Neural cell (in vitro differentiated cells): ENCODE data around the gene POLR2C. TPM values are rescaled to one million over a fixed set of nuclear protein-coding genes. Genes with fewer than 3 reads are reported as not detected.

Experiments used
- H2AFZ ChIP-seq: fragments of 200-600, 300-800 bp; sonication (generic), shearing (Covaris generic); 2 replicates; pipeline ENCODE4 v1.6.0; 2014; ENCODE audit warnings: low read depth, mild to moderate bottlenecking, antibody characterized with exemption, low read length, moderate library complexity
- H3F3A ChIP-seq: fragments of 200-600 bp; shearing (Covaris generic); 2 replicates; pipeline ENCODE4 v1.6.1; 2016; ENCODE audit warnings: mild to moderate bottlenecking, moderate library complexity, mixed read lengths, antibody characterized with exemption, low read length; ENCODE audit not compliant: insufficient read depth, poor library complexity, severe bottlenecking
- H3K27ac ChIP-seq: fragments of 200-600, 300-800 bp; sonication (generic), shearing (Covaris generic); 2 replicates; pipeline ENCODE4 v1.5.1; 2014; ENCODE audit warnings: mild to moderate bottlenecking, low read length, moderate library complexity
- H3K27me3 ChIP-seq: fragments of 300-800, 200-600 bp; sonication (generic), shearing (Covaris generic); 2 replicates; pipeline ENCODE4 v1.6.0; 2014; ENCODE audit warnings: mild to moderate bottlenecking, low read depth, low read length, moderate library complexity; ENCODE audit not compliant: insufficient read depth
- H3K36me3 ChIP-seq: fragments of 300-800, 200-600 bp; sonication (generic), shearing (Covaris generic); 2 replicates; pipeline ENCODE4 v1.5.1; 2014; ENCODE audit warnings: mild to moderate bottlenecking, antibody characterized with exemption, low read length, moderate library complexity; ENCODE audit not compliant: insufficient read depth
- H3K4me2 ChIP-seq: fragments of 300-800, 200-600 bp; sonication (generic), shearing (Covaris generic); 2 replicates; pipeline ENCODE4 v1.6.0; 2014; ENCODE audit warnings: mild to moderate bottlenecking, low read length
- H3K4me3 ChIP-seq: fragments of 300-800, 200-600 bp; sonication (generic), shearing (Covaris generic); 2 replicates; pipeline ENCODE4 v1.5.1; 2014; ENCODE audit warnings: mild to moderate bottlenecking, low read length, moderate library complexity
- H3K79me2 ChIP-seq: fragments of 200-600 bp; shearing (Covaris generic); replicated peaks from 2 replicates; pipeline ENCODE4 v1.6.0; 2014; ENCODE audit warnings: mild to moderate bottlenecking, low read length, moderate library complexity; ENCODE audit not compliant: insufficient read depth
- H3K9ac ChIP-seq: fragments of 300-800, 200-600 bp; sonication (generic), shearing (Covaris generic); 2 replicates; pipeline ENCODE4 v1.6.1; 2016; ENCODE audit warnings: mild to moderate bottlenecking, low read length, mixed read lengths
- H3K9me2 ChIP-seq: fragments of 200-600 bp; shearing (Covaris generic); 2 replicates; pipeline ENCODE4 v1.6.1; 2016; ENCODE audit warnings: mild to moderate bottlenecking, low read length, mixed read lengths; ENCODE audit not compliant: insufficient read depth
- H3K9me3 ChIP-seq: fragments of 200-600, 300-800 bp; sonication (generic), shearing (Covaris generic); 2 replicates; pipeline ENCODE4 v1.6.1; 2016; ENCODE audit warnings: mild to moderate bottlenecking, mixed run types, low read length, moderate library complexity, mixed read lengths
- H4K20me1 ChIP-seq: fragments of 200-600 bp; shearing (Covaris generic); 2 replicates; pipeline ENCODE4 v1.6.1; 2016; ENCODE audit warnings: mild to moderate bottlenecking, mixed run types; ENCODE audit not compliant: insufficient read depth
- CTCF ChIP-seq: fragments of 450-650 bp; IDR thresholded peaks from 2 replicates; pipeline ENCODE4 v1.5.1; 2014; ENCODE audit warnings: antibody characterized with exemption, mild to moderate bottlenecking, moderate library complexity; ENCODE audit not compliant: poor library complexity, severe bottlenecking
- EP300 ChIP-seq: fragments of 450-650 bp; conservative IDR thresholded peaks from 2 replicates; pipeline ENCODE4 v1.6.1; 2014; ENCODE audit warnings: antibody characterized with exemption, mild to moderate bottlenecking, moderate library complexity; ENCODE audit not compliant: poor library complexity, severe bottlenecking
- EZH2 ChIP-seq: fragments of 200-600, 300-800 bp; shearing (Covaris generic), sonication (generic); IDR thresholded peaks from 2 replicates; pipeline ENCODE4 v1.6.1; 2014; ENCODE audit warnings: antibody characterized with exemption, low read length, borderline replicate concordance, mild to moderate bottlenecking; ENCODE audit not compliant: insufficient read depth, poor library complexity, severe bottlenecking
- MXI1 ChIP-seq: fragments of 450-650 bp; conservative IDR thresholded peaks from 2 replicates; pipeline ENCODE4 v1.6.1; 2014; ENCODE audit warnings: antibody characterized with exemption, mild to moderate bottlenecking; ENCODE audit not compliant: poor library complexity, severe bottlenecking
- POLR2AphosphoS5 ChIP-seq: IDR thresholded peaks from 2 replicates; pipeline ENCODE4 v1.6.1; 2012
- RAD21 ChIP-seq: fragments of 450-650 bp; conservative IDR thresholded peaks from 2 replicates; pipeline ENCODE4 v1.6.1; 2014; ENCODE audit warnings: antibody characterized with exemption, mild to moderate bottlenecking, moderate library complexity
- REST ChIP-seq: IDR thresholded peaks from 2 replicates; pipeline ENCODE4 v1.6.1; 2012; ENCODE audit warnings: borderline replicate concordance
- SMC3 ChIP-seq: fragments of 450-650 bp; conservative IDR thresholded peaks from 2 replicates; pipeline ENCODE4 v1.6.1; 2014; ENCODE audit warnings: antibody characterized with exemption, mild to moderate bottlenecking, moderate library complexity; ENCODE audit not compliant: poor library complexity
- TAF1 ChIP-seq: IDR thresholded peaks from 2 replicates; pipeline ENCODE4 v1.6.1; 2012; ENCODE audit warnings: low read depth
- polyA plus RNA-seq: library from polyadenylated mRNA; depleted of rRNA; stranded (reverse); fragments of >200 nt; gene quantifications from 2 replicates; pipeline ENCODE4 v1.2.3, GENCODE V29; 2014

The POLR2C gene
- polyA plus RNA-seq, 1 donor from 2014 or later: 109 TPM

GRCh38 chr16:57481421-57481820 is 18.9 kb downstream of the POLR2C start:
- Histone ChIP-seq H3K27ac (no peak overlapping the region), H2AFZ (no peak overlapping the region), H3K4me3 (no peak overlapping the region), H3K9me3 (no peaks in the 10 kb centered on the region), H3K9ac (no peak overlapping the region), H3K27me3 (no peaks in the 10 kb centered on the region), H3K9me2 (no peaks in the 10 kb centered on the region), H4K20me1 (peaks cover 2% of the 10 kb centered on the region), H3F3A (no peaks in the 10 kb centered on the region), H3K36me3 (no peaks in the 10 kb centered on the region), H3K79me2 (peaks cover 39% of the 10 kb centered on the region), H3K4me2 (no peak overlapping the region)
- TF ChIP-seq SMC3 (no peak), TAF1 (no peak), MXI1 (no peak), EP300 (no peak), RAD21 (no peak), CTCF (no peak), REST (no peak), EZH2 (no peak), POLR2AphosphoS5 (no peak)

- Histone ChIP-seq H2AFZ (no peak overlapping the region), H3K9ac (no peak overlapping the region), H3K4me2 (no peak overlapping the region), H3F3A (no peaks in the 10 kb centered on the region), H3K36me3 (no peaks in the 10 kb centered on the region), H3K4me3 (no peak overlapping the region), H3K9me2 (no peaks in the 10 kb centered on the region), H3K79me2 (peaks cover 23% of the 10 kb centered on the region), H3K27me3 (no peaks in the 10 kb centered on the region), H3K27ac (no peak overlapping the region), H3K9me3 (no peaks in the 10 kb centered on the region), H4K20me1 (no peaks in the 10 kb centered on the region)
- TF ChIP-seq SMC3: no peak
- TF ChIP-seq CTCF: no peak
These were observed 20.5 kb downstream of the POLR2C start for GRCh38 chr16:57482845-57483545.
